ENCODE data around the gene LHX3. TPM values are rescaled to one million over a fixed set of nuclear protein-coding genes. Genes with fewer than 3 reads are reported as not detected.

LHX3 gene
- total RNA-seq (2014; rRNA removed; shearing (Covaris generic)), result not detected in 2 replicates

GRCh38 chr9:136204838-136205706 is at the start of gene LHX3:
TSS of gene LHX3 (minus strand) at chr9:136205128. CDS start at chr9:136205012, 116 bp downstream.

GRCh38 chr9:136245219-136246150 is 40.6 kb upstream of the LHX3 start, which contains the start of gene QSOX2:
TSS of gene QSOX2 (minus strand) at chr9:136245812. CDS start at chr9:136245803, 9 bp downstream.

Other genes with a start within 250 kb of the LHX3 start
- gene UBAC1, start 243.8 kb downstream of the LHX3 start, total RNA-seq (2014; rRNA removed; shearing (Covaris generic)), result 72.5 and 82.6 TPM in 2 replicates
- gene NACC2, start 109.8 kb downstream of the LHX3 start, total RNA-seq (2014; rRNA removed; shearing (Covaris generic)), result 18.9 and 21.5 TPM in 2 replicates
- gene TMEM250, start 86.3 kb downstream of the LHX3 start, total RNA-seq (2014; rRNA removed; shearing (Covaris generic)), result 55.8 and 59.1 TPM in 2 replicates
- gene QSOX2, start 40.7 kb upstream of the LHX3 start, total RNA-seq (2014; rRNA removed; shearing (Covaris generic)), result 26.9 and 30.1 TPM in 2 replicates
- under 0.01 TPM in 1 of 2 replicates, not detected in the other for gene CCDC187, start 99.0 kb upstream of the LHX3 start, total RNA-seq (2014; rRNA removed; shearing (Covaris generic))
- gene GPSM1, start 122.4 kb upstream of the LHX3 start, total RNA-seq (2014; rRNA removed; shearing (Covaris generic)), result 65.9 and 73.6 TPM in 2 replicates
- gene DNLZ, start 158.6 kb upstream of the LHX3 start, total RNA-seq (2014; rRNA removed; shearing (Covaris generic)), result 50.1 and 56.7 TPM in 2 replicates
- gene CARD9, start 168.5 kb upstream of the LHX3 start, total RNA-seq (2014; rRNA removed; shearing (Covaris generic)), result 2.5 and 4.3 TPM in 2 replicates
- 19.1 and 21.4 TPM in 2 replicates for gene SNAPC4, start 195.0 kb upstream of the LHX3 start, total RNA-seq (2014; rRNA removed; shearing (Covaris generic))
- gene ENTR1, start 205.5 kb upstream of the LHX3 start, total RNA-seq (2014; rRNA removed; shearing (Covaris generic)), result 128 TPM in 2 replicates
- gene PMPCA, start 205.5 kb upstream of the LHX3 start, total RNA-seq (2014; rRNA removed; shearing (Covaris generic)), result 96.6 and 103 TPM in 2 replicates
- 11.2 and 11.9 TPM in 2 replicates for gene INPP5E, start 234.7 kb upstream of the LHX3 start, total RNA-seq (2014; rRNA removed; shearing (Covaris generic))